Measurements from ENCODE around the gene TCTN3. TPM values are rescaled to one million over a fixed set of nuclear protein-coding genes. Genes with fewer than 3 reads are reported as not detected.

The TCTN3 gene
- total and polyA plus RNA-seq, 10 of the 15 experiments (the other 5 are each of a cell fraction or from before 2014, with no cell fraction given) = 20.0 to 48.7 (median 29.1) TPM

- no peak for TF ChIP-seq CTCF (IDR thresholded peaks at IDR 0.05 in 2 of 3, conservative IDR thresholded peaks at IDR 0.05 in 1 of 3; ENCODE audit: control insufficient read depth in 2 of 3, extremely low read depth in 1 of 3, insufficient read depth in 1 of 3, low read depth in 3 of 3, low read length in 3 of 3)
- no peak for TF ChIP-seq YY1 (IDR thresholded peaks at IDR 0.05; ENCODE audit: low read depth, low read length)
- no peak for TF ChIP-seq ZNF217 (IDR thresholded peaks at IDR 0.05)
- TF ChIP-seq SMAD1 (IDR thresholded peaks at IDR 0.05; ENCODE audit: low read depth, partially characterized antibody) = no peak
- no peak for TF ChIP-seq HCFC1 (IDR thresholded peaks at IDR 0.05; ENCODE audit: low read length)
- TF ChIP-seq SP1 (IDR thresholded peaks at IDR 0.05; ENCODE audit: low read depth, low read length) = no peak
- no peak for TF ChIP-seq ZZZ3 (IDR thresholded peaks at IDR 0.05; ENCODE audit: control insufficient read depth, insufficient read length, low read depth)
- TF ChIP-seq BRCA1 (IDR thresholded peaks at IDR 0.05; ENCODE audit: low read depth, low read length) = no peak
- TF ChIP-seq BHLHE40 (IDR thresholded peaks at IDR 0.05; ENCODE audit: borderline replicate concordance in 1 of 2, low read depth in 2 of 2, low read length in 1 of 2) = no peak
- no peak for TF ChIP-seq CBX3 (IDR thresholded peaks at IDR 0.05; ENCODE audit: borderline replicate concordance, low read depth)
- TF ChIP-seq USF1 (IDR thresholded peaks at IDR 0.05; ENCODE audit: borderline replicate concordance, extremely low read length, insufficient read depth, low read depth, low read length) = no peak
Measured at GRCh38 chr10:95640891-95641315, 52.8 kb downstream of the TCTN3 start (continued).

GRCh38 chr10:95637911-95638310 lies 55.8 kb downstream of the TCTN3 start:
- Histone ChIP-seq H3K27ac (ENCODE audit: control insufficient read depth, insufficient read depth) (no peak overlapping the region), H2AFZ (ENCODE audit: control insufficient read depth, low read depth, low read length) (no peak overlapping the region), H3K36me3 (ENCODE audit: control insufficient read depth in 2 of 2, insufficient read depth in 2 of 2, low read length in 1 of 2) (peaks cover 22 to 37% of the 10 kb centered on the region in 2 experiments)
- TF ChIP-seq RAD21 (IDR thresholded peaks at IDR 0.05; ENCODE audit: insufficient read depth, low read depth, low read length) (no peak), RELB (IDR thresholded peaks at IDR 0.05; ENCODE audit: low read depth) (no peak), EED (IDR thresholded peaks at IDR 0.05; ENCODE audit: low read depth) (no peak), HDAC2 (IDR thresholded peaks at IDR 0.05) (no peak), CHD4 (IDR thresholded peaks at IDR 0.05) (no peak), BCL11A (IDR thresholded peaks at IDR 0.05; ENCODE audit: low read depth, low read length) (no peak), E4F1 (IDR thresholded peaks at IDR 0.05; ENCODE audit: borderline replicate concordance, partially characterized antibody) (no peak), ZNF217 (IDR thresholded peaks at IDR 0.05) (no peak), PAX8 (IDR thresholded peaks at IDR 0.05) (no peak)

More at GRCh38 chr10:95637911-95638310, 55.8 kb downstream of the TCTN3 start:
- no peaks in the 10 kb centered on the region for H4K20me1 ChIP-seq (ENCODE audit: control insufficient read depth, insufficient read depth)
- intact Hi-C loops (cut with micrococcal nuclease; ENCODE audit: unreplicated experiment) = no loop called here
- H3K9me3 ChIP-seq (replicated peaks; ENCODE audit: control insufficient read depth, insufficient read depth, low read length) = no peaks in the 10 kb centered on the region
- H3K9ac ChIP-seq (ENCODE audit: control insufficient read depth, insufficient read depth, low read length) = no peak overlapping the region
- POLR2A ChIA-PET = no interaction called here
- H3K4me3 ChIP-seq = no peak overlapping the region
- WGBS (ENCODE audit: insufficient coverage, insufficient replicate concordance, low lambda C conversion rate, missing lambda C conversion rate) = 99% methylated on average over 4 of the region's 4 CpGs
- BruUV-seq (replicated peaks) = no TSS peak
- CTCF ChIA-PET = no interaction called here
- H3K79me2 ChIP-seq (ENCODE audit: control insufficient read depth, insufficient read depth, low read length) = no peaks in the 10 kb centered on the region
- H3K27me3 ChIP-seq (replicated peaks in 1 of 2; ENCODE audit: control insufficient read depth in 2 of 2, insufficient read depth in 2 of 2, low read length in 1 of 2) = no peaks in the 10 kb centered on the region
- H3K4me2 ChIP-seq (ENCODE audit: control insufficient read depth, insufficient read depth) = no peak overlapping the region
- DNase-seq (ENCODE audit: low read depth, low spot score) (no peak), FAIRE-seq (no peak), ATAC-seq (no peak)
- in situ Hi-C loops (cut with MboI) = no loop called here
- RAD21 ChIA-PET (ENCODE audit: unreplicated experiment) = no interaction called here
- SMC1A ChIA-PET (ENCODE audit: uncharacterized antibody, unreplicated experiment) = no interaction called here
- H3K4me1 ChIP-seq (ENCODE audit: control insufficient read depth, insufficient read depth, low read length) = no peaks in the 10 kb centered on the region

Measured in GM12878 (cell line).